HEK293 (cell line): ENCODE data around the gene TIGD1.

Experiments
- CTCF ChIP-seq: fragments of 450-650 bp; formaldehyde crosslinking; IDR thresholded peaks from 2 replicates; pipeline ENCODE4 v1.5.1; 2016; ENCODE audit warnings: missing biosample characterization, missing genetic modification characterization
- HIC1 ChIP-seq: fragments of 450-650 bp; formaldehyde crosslinking; IDR thresholded peaks from 2 replicates; pipeline ENCODE4 v1.5.1; 2016; ENCODE audit warnings: missing biosample characterization, missing genetic modification characterization
- KLF17 ChIP-seq: fragments of 450-650 bp; formaldehyde crosslinking; IDR thresholded peaks from 2 replicates; pipeline ENCODE4 v1.5.1; 2016; ENCODE audit warnings: missing biosample characterization, missing genetic modification characterization
- KLF8 ChIP-seq: fragments of 450-650 bp; formaldehyde crosslinking; IDR thresholded peaks from 2 replicates; pipeline ENCODE4 v1.5.1; 2016; ENCODE audit warnings: missing biosample characterization, missing genetic modification characterization
- KLF9 ChIP-seq: fragments of 450-650 bp; formaldehyde crosslinking; IDR thresholded peaks from 2 replicates; pipeline ENCODE4 v1.5.1; 2016; ENCODE audit warnings: missing biosample characterization, missing genetic modification characterization, low read depth
- SP3 ChIP-seq: fragments of 450-650 bp; formaldehyde crosslinking; IDR thresholded peaks from 2 replicates; pipeline ENCODE4 v1.5.1; 2016; ENCODE audit warnings: missing biosample characterization, missing genetic modification characterization
- ZBTB49 ChIP-seq: fragments of 450-650 bp; formaldehyde crosslinking; IDR thresholded peaks from 2 replicates; pipeline ENCODE4 v1.5.1; 2016; ENCODE audit warnings: missing biosample characterization, missing genetic modification characterization, low read depth
- ZBTB7A ChIP-seq: fragments of 450-650 bp; formaldehyde crosslinking; IDR thresholded peaks from 2 replicates; pipeline ENCODE4 v1.5.1; 2016; ENCODE audit warnings: low read depth, missing biosample characterization, missing genetic modification characterization
- ZEB2 ChIP-seq: fragments of 450-650 bp; formaldehyde crosslinking; IDR thresholded peaks from 2 replicates; pipeline ENCODE4 v1.5.1; 2016; ENCODE audit warnings: missing biosample characterization, missing genetic modification characterization
- ZNF132 ChIP-seq: fragments of 450-650 bp; formaldehyde crosslinking; IDR thresholded peaks from 2 replicates; pipeline ENCODE4 v1.5.1; 2017; ENCODE audit warnings: missing biosample characterization, missing genetic modification characterization, borderline replicate concordance
- ZNF138 ChIP-seq: fragments of 450-650 bp; formaldehyde crosslinking; IDR thresholded peaks from 2 replicates; pipeline ENCODE4 v1.5.1; 2016; ENCODE audit warnings: missing biosample characterization, missing genetic modification characterization, borderline replicate concordance
- ZNF169 ChIP-seq: fragments of 450-650 bp; formaldehyde crosslinking; IDR thresholded peaks from 2 replicates; pipeline ENCODE4 v1.5.1; 2016; ENCODE audit warnings: missing biosample characterization, missing genetic modification characterization
- ZNF19 ChIP-seq: fragments of 450-650 bp; formaldehyde crosslinking; IDR thresholded peaks from 2 replicates; pipeline ENCODE4; 2016; ENCODE audit warnings: missing biosample characterization, missing genetic modification characterization, low read depth
- ZNF335 ChIP-seq: fragments of 450-650 bp; formaldehyde crosslinking; conservative IDR thresholded peaks from 2 replicates; pipeline ENCODE4 v1.5.1; 2016; ENCODE audit warnings: missing biosample characterization, missing genetic modification characterization
- ZNF501 ChIP-seq: fragments of 450-650 bp; formaldehyde crosslinking; IDR thresholded peaks from 2 replicates; pipeline ENCODE4 v1.5.1; 2016; ENCODE audit warnings: missing biosample characterization, missing genetic modification characterization
- ZNF514 ChIP-seq: fragments of 450-650 bp; formaldehyde crosslinking; IDR thresholded peaks from 2 replicates; pipeline ENCODE4 v1.5.1; 2016; ENCODE audit warnings: missing biosample characterization, missing genetic modification characterization
- ZNF518A ChIP-seq: fragments of 450-650 bp; formaldehyde crosslinking; conservative IDR thresholded peaks from 2 replicates; pipeline ENCODE4 v1.5.1; 2016; ENCODE audit warnings: low read depth, missing biosample characterization, missing genetic modification characterization
- ZNF549 ChIP-seq: fragments of 450-650 bp; IDR thresholded peaks from 2 replicates; pipeline ENCODE4 v1.5.1; 2018; ENCODE audit warnings: missing biosample characterization, missing genetic modification characterization, mild to moderate bottlenecking, inconsistent platforms, moderate library complexity
- ZNF580 ChIP-seq: fragments of 450-650 bp; formaldehyde crosslinking; IDR thresholded peaks from 2 replicates; pipeline ENCODE4 v1.5.1; 2016; ENCODE audit warnings: missing biosample characterization, missing genetic modification characterization
- ZNF623 ChIP-seq: fragments of 450-650 bp; formaldehyde crosslinking; IDR thresholded peaks from 2 replicates; pipeline ENCODE4 v1.5.1; 2016; ENCODE audit warnings: missing biosample characterization, missing genetic modification characterization
- ZNF670 ChIP-seq: fragments of 450-650 bp; formaldehyde crosslinking; IDR thresholded peaks from 2 replicates; pipeline ENCODE4 v1.5.1; 2016; ENCODE audit warnings: missing biosample characterization, missing genetic modification characterization, low read depth
- ZNF76 ChIP-seq: fragments of 450-650 bp; formaldehyde crosslinking; IDR thresholded peaks from 2 replicates; pipeline ENCODE4; 2016; ENCODE audit warnings: low read depth, missing biosample characterization, missing genetic modification characterization, borderline replicate concordance
- ZNF830 ChIP-seq: fragments of 450-650 bp; IDR thresholded peaks from 2 replicates; pipeline ENCODE4 v1.5.0; 2018; ENCODE audit warnings: missing biosample characterization, missing genetic modification characterization, low read depth, mild to moderate bottlenecking, moderate library complexity
- ZNF843 ChIP-seq: fragments of 450-650 bp; formaldehyde crosslinking; IDR thresholded peaks from 2 replicates; pipeline ENCODE4 v1.5.1; 2016; ENCODE audit warnings: missing biosample characterization, missing genetic modification characterization
- ZXDB ChIP-seq: fragments of 450-650 bp; formaldehyde crosslinking; IDR thresholded peaks from 2 replicates; pipeline ENCODE4 v1.5.1; 2016; ENCODE audit warnings: missing biosample characterization, missing genetic modification characterization

The TIGD1 gene

GRCh38 chr2:232550354-232551249 is at the start of gene TIGD1, which contains the start of gene EIF4E2 (continued):
- peak; percentile 94 for TF ChIP-seq ZNF549 (tag by site-specific recombination)
- no peak for TF ChIP-seq ZNF138 (tag by site-specific recombination)
- peak; percentile 66 for TF ChIP-seq ZNF843 (tag by site-specific recombination)
- TF ChIP-seq KLF9 (tag by site-specific recombination) = peak; percentile 57
- no peak for TF ChIP-seq ZNF132 (tag by site-specific recombination)
- no peak for TF ChIP-seq ZNF830 (tag by site-specific recombination)
- peak; percentile 68 for TF ChIP-seq ZNF518A (tag by site-specific recombination)
- TF ChIP-seq ZNF335 = peak; percentile 51
- TF ChIP-seq KLF17 (tag by site-specific recombination) = peak; percentile 68; the same call in 1 of the 2 replicates
- TF ChIP-seq ZNF19 (tag by site-specific recombination) = no peak
- peak; percentile 82 for TF ChIP-seq SP3
- TF ChIP-seq ZNF501 = peak; percentile 80
- no peak for TF ChIP-seq ZNF623 (tag by site-specific recombination)
- peak; percentile 92 for TF ChIP-seq CTCF (tag by site-specific recombination)
- no peak for TF ChIP-seq ZNF514
- TF ChIP-seq ZNF76 (tag by site-specific recombination) = 0 out of 2 replicates have a peak, but pooled peaks have one; percentile 5
- TF ChIP-seq ZEB2 (tag by site-specific recombination) = peak; percentile 88
- TF ChIP-seq ZNF580 (tag by site-specific recombination) = peak; percentile 98
- TF ChIP-seq ZBTB7A = no peak; the same call in 1 of the 2 replicates
- TF ChIP-seq ZNF670 (tag by site-specific recombination) = no peak
- TF ChIP-seq HIC1 (tag by site-specific recombination) = no peak
- TF ChIP-seq KLF8 = peak; percentile 60; the same call in 1 of the 2 replicates
- no peak for TF ChIP-seq ZNF169 (tag by site-specific recombination)
- TF ChIP-seq ZXDB (tag by site-specific recombination) = peak; percentile 91
- TF ChIP-seq ZBTB49 (tag by site-specific recombination) = no peak
